ENCODE measurements around the gene WLS.

Gene WLS

DNA sequence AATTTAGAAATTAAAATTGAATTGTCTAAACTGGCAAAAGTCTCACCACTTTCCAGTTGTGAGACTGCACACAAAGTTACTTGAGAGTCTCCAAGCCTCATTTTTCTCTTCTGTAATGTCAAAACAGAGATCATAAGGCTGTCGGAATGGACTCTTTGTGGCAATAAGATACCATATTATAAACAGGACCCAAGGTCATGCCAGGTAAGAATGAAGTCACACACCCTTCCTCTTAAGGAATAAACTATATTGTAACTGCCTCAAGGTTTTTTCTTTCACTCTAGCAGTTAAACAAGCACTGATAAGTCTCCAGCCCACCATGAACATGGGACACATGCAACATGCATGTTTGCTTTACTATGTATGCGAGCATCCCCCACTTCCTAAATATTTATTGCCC lies 131.8 kb downstream of the WLS start:
- H3K4me3 ChIP-seq (ENCODE audit: low read depth, low read length): no peak overlapping the region
- TF ChIP-seq, protein P1, sequence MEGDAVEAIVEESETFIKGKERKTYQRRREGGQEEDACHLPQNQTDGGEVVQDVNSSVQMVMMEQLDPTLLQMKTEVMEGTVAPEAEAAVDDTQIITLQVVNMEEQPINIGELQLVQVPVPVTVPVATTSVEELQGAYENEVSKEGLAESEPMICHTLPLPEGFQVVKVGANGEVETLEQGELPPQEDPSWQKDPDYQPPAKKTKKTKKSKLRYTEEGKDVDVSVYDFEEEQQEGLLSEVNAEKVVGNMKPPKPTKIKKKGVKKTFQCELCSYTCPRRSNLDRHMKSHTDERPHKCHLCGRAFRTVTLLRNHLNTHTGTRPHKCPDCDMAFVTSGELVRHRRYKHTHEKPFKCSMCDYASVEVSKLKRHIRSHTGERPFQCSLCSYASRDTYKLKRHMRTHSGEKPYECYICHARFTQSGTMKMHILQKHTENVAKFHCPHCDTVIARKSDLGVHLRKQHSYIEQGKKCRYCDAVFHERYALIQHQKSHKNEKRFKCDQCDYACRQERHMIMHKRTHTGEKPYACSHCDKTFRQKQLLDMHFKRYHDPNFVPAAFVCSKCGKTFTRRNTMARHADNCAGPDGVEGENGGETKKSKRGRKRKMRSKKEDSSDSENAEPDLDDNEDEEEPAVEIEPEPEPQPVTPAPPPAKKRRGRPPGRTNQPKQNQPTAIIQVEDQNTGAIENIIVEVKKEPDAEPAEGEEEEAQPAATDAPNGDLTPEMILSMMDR (IDR thresholded peaks at IDR 0.05; ENCODE audit: borderline replicate concordance, insufficient read depth, low read depth, low read length): no peak

DNA sequence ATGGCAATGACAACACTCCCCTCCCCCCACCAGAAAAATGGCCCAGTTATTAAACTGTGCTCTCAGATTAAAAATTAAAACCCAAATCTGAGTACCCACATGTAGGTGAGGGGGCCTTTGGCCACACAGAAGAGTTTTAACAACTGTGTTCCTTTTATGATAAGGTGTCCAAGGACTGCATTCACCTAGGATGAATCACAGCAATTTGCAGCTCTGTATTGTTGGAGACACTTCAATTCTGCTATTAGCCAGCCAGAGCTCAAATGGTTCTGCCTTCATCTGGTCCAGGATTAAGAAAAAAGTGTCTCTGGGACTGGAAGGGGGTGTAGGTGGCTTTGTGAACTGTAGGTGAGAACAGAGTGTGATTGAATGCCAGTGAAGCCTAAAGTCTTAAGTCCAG lies 138.6 kb downstream of the WLS start:
- TF ChIP-seq, protein P1 (IDR thresholded peaks at IDR 0.05; ENCODE audit: borderline replicate concordance, insufficient read depth, low read depth, low read length): no peak
- no peak overlapping the region for H3K4me3 ChIP-seq (ENCODE audit: low read depth, low read length)

DNA sequence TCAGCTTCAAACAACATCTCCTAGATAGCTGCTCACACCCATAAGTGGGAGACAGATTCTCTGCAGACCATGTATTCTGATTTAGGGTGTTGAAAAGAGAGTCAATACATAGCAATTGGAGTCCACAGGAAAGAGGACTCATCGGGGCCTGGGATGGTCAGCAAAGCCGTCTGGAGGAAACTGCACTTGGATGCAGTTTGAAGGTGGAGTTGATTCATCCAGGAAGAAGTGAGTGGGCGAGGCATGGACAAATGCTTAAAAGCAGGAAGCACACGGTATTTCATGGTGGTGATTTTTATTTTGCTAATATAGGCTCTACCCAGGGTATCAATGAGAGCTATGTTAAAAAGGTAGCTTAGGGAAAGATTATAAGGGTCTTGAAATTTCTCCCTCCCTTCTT lies 145.1 kb downstream of the WLS start:
- TF ChIP-seq, protein P1 (IDR thresholded peaks at IDR 0.05; ENCODE audit: borderline replicate concordance, insufficient read depth, low read depth, low read length): no peak

DNA sequence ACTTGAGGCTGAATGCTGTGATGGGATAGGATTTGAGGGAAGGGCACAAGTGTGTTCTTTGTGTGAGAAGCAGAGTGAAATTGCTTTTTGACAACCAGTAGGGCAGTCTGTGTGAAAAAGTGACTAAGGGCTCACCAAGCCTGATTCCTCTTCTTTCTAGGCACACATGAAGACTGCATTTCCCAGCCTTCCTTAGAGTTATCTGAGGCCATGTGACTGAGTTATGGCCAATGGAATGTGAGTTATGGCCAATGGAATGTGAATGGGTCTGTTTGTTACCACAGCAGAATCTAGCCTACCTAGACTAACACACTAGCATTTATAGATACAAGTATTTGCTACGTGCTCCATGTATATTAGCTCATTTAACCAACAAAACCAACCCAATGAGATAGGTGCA lies 146.6 kb downstream of the WLS start:
- TF ChIP-seq, protein P1 (IDR thresholded peaks at IDR 0.05; ENCODE audit: borderline replicate concordance, insufficient read depth, low read depth, low read length): no peak
- H3K4me3 ChIP-seq (ENCODE audit: low read depth, low read length): no peak overlapping the region

More for the DNA sequence above, 145.1 kb downstream of the WLS start:
- no peak overlapping the region for H3K4me3 ChIP-seq (ENCODE audit: low read depth, low read length)

DNA sequence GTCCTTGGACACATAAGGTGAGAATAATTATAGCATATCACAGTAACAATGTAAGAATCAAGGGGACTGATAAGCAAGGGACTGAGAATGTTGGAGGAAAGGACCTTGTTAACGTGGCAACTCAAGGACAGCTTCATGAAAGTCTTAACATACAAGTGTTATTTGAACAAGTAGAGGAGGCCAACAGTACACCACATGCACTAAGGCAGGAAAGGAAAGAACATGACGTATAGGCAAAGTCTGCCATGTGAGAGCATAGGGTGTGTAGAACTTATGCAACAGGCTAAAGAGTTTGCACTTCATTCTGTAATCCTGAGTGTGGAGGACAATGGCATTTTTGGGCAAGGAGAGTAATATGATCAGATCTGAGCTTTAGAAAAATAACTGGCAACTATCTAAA lies 148.6 kb downstream of the WLS start:
- no peak overlapping the region for H3K4me3 ChIP-seq (ENCODE audit: low read depth, low read length)
- TF ChIP-seq, protein P1 (IDR thresholded peaks at IDR 0.05; ENCODE audit: borderline replicate concordance, insufficient read depth, low read depth, low read length): no peak

DNA sequence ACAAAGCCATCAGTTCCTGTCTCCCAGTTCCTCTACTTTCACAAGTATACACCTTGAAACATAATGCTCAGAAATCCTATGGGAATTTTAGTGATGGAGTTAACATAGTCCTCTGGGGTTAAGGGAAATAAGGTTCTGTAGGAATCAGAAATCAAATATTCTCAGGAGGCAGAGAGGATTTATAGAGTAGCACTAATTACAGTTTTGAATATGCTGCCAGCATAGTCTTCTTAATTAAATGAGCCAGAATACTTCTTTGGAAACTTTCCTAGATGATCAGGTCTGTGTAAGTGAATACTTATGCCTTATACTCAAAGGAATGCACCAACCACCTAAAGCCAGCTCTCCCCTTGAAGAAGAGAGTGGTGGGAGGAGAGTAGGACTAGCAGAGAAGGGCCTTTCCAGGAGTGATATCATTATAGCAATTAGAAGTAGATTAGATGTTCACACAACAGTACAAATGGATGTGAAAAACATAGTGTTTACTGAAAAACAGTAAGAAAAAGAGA lies 150.5 kb downstream of the WLS start:
- TF ChIP-seq, protein P1 (IDR thresholded peaks at IDR 0.05; ENCODE audit: borderline replicate concordance, insufficient read depth, low read depth, low read length): no peak
- no peak overlapping the region for H3K4me3 ChIP-seq (ENCODE audit: low read depth, low read length)

DNA sequence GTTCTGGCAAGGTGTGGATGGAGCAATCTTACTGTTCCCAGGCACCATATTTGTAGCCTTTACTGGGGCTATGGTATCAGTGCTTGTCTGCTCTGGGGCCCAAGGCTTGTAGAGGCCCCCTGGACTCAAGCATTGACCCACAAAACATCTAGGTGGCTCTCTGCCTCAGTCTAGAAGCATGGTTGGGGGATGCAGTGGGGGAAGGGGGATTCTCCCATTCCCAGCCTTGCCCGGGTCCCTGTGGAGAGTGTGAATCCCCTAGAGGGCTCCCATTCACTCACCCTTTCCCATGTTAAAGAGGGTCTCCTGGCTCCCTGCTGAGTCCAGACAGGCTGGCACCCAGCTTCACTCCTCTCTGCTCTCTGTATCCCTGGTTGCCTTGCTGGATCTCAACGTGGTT lies 153.7 kb downstream of the WLS start:
- TF ChIP-seq, protein P1 (IDR thresholded peaks at IDR 0.05; ENCODE audit: borderline replicate concordance, insufficient read depth, low read depth, low read length): no peak
- H3K4me3 ChIP-seq (ENCODE audit: low read depth, low read length): no peak overlapping the region

Measured in GM12875 (cell line).